GM10248 (cell line): ENCODE measurements around the gene FANCC.

Experiments
- CTCF ChIA-PET: fragments of 300-600 bp; sonication (Branson Sonifier 250); formaldehyde crosslinking; extraction: SDS; loops from one replicate; lab custom pipeline; 2021; ENCODE audit warnings: antibody characterized with exemption; lab: Yijun Ruan, JAX
- POLR2A ChIA-PET: fragments of 350-650 bp; sonication (Branson Sonifier 250); formaldehyde crosslinking; extraction: SDS; loops from one replicate; lab custom pipeline; 2020; ENCODE audit warnings: antibody characterized with exemption; lab: Yijun Ruan, JAX
- DNase-seq: peaks from one replicate; pipeline ENCODE4 v3.0.0; 2012; ENCODE audit errors: extremely low spot score
- TF ChIP-seq, protein P1 (sequence below): IDR thresholded peaks from 2 replicates; pipeline ENCODE4 v1.5.1; 2012; ENCODE audit warnings: mild to moderate bottlenecking, low read depth; ENCODE audit errors: extremely low read depth, missing control alignments, control extremely low read depth

Gene FANCC

GRCh38 chr9:95218773-95219172 is 98.7 kb downstream of the FANCC start:
- ChIA-PET POLR2A (no interaction called here), CTCF (no interaction called here)
- TF ChIP-seq, protein P1, sequence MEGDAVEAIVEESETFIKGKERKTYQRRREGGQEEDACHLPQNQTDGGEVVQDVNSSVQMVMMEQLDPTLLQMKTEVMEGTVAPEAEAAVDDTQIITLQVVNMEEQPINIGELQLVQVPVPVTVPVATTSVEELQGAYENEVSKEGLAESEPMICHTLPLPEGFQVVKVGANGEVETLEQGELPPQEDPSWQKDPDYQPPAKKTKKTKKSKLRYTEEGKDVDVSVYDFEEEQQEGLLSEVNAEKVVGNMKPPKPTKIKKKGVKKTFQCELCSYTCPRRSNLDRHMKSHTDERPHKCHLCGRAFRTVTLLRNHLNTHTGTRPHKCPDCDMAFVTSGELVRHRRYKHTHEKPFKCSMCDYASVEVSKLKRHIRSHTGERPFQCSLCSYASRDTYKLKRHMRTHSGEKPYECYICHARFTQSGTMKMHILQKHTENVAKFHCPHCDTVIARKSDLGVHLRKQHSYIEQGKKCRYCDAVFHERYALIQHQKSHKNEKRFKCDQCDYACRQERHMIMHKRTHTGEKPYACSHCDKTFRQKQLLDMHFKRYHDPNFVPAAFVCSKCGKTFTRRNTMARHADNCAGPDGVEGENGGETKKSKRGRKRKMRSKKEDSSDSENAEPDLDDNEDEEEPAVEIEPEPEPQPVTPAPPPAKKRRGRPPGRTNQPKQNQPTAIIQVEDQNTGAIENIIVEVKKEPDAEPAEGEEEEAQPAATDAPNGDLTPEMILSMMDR, result no peak
- DNase-seq, result no peak

- ChIA-PET POLR2A (no interaction called here), CTCF (no interaction called here)
- TF ChIP-seq, protein P1, result no peak
- no peak for DNase-seq
Observed at GRCh38 chr9:95217936-95218335, 99.6 kb downstream of the FANCC start.

DNA sequence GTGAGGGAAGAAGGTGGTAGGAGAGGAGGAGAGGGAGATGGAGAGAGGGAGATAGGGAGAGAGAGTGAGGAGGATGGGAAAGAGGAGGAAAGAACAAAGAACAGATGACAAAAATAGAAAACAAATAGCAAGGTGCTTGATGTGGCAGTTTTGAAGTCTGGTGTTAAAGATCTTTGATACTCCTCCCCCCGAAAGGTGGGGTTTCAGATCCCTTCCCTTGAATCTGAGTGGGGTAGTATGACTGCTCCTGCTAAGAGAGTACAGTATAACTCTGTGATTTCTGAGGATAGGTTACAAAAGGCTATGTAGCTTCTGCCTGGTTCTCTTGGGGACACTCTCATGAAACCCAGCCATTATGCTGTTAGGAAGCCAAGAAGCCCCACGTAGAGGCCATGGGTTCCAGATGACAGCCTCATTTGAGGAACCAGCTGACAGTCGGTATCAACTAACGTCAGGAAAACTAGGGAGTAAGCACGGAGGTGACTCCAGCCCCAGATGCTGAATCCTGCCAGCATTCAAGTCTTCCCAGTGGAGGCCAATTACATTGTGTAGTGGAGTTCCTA is 102.1 kb downstream of the FANCC start:
- ChIA-PET POLR2A (no interaction called here), CTCF (no interaction called here)
- TF ChIP-seq, protein P1, result no peak
- no peak for DNase-seq

GRCh38 chr9:95213117-95213516 is 104.4 kb downstream of the FANCC start:
- ChIA-PET CTCF (interaction anchor here (1.0 to 1.4 kb wide), 4 partner anchors 8 to 13 kb away, joined by 3 to 6 read pairs (median 3); no protein-coding TSS in a partner anchor), POLR2A (no interaction called here)
- TF ChIP-seq, protein P1, result no peak
- DNase-seq, result no peak

DNA sequence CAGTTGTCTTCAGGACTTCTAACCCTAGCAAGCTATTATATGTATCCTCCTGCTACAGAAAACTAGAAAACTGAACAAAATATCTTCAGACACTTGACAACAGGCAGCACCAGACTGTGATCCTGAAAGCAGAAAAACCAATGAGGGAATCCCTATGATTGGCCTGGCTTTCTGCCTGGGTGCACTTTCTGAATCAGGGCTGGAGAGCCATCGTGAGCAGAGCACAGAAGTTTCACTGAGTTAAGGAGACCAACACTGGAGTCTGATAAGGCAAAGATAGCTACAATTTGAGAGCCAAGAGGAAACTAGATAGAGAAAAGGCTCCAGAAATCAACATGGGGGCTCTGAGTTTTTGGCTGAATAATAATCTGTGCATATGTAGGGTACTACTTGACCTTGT is 106.5 kb downstream of the FANCC start:
- ChIA-PET POLR2A (no interaction called here), CTCF (interaction anchor here (0.8 kb wide), 1 partner anchor 43 kb away, joined by 3 read pairs; no protein-coding TSS in a partner anchor)
- no peak for DNase-seq
- TF ChIP-seq, protein P1, result no peak

- ChIA-PET CTCF (interaction anchor here (2.2 kb wide), 1 partner anchor 80 kb away, joined by 6 read pairs; no protein-coding TSS in a partner anchor), POLR2A (no interaction called here)
- DNase-seq, result no peak
- TF ChIP-seq, protein P1, result no peak
Observed at GRCh38 chr9:95207403-95207802, 110.1 kb downstream of the FANCC start.
